Testis (tissue), 3 donors: ENCODE measurements around the gene PRKCA. TPM values are rescaled to one million over a fixed set of nuclear protein-coding genes. Genes with fewer than 3 reads are reported as not detected.

ENCODE experiments used
- DNase-seq: peaks from one replicate; pipeline ENCODE4 v3.0.0-alpha.2; 2019
- H3K27ac ChIP-seq, 2 donors: fragments of 200-600 bp; sonication (generic); one replicate each; pipeline ENCODE4 v1.5.1; 2019
- H3K27me3 ChIP-seq: fragments of 200-600 bp; sonication (generic); one replicate; pipeline ENCODE4 v1.5.1; 2019
- H3K36me3 ChIP-seq: fragments of 200-600 bp; sonication (generic); one replicate; pipeline ENCODE4 v1.5.1; 2017; ENCODE audit warnings: low read depth; ENCODE audit errors: missing control alignments
- H3K4me1 ChIP-seq: fragments of 200-600 bp; sonication (generic); one replicate; pipeline ENCODE4 v1.5.1; 2019
- H3K4me3 ChIP-seq, 2 donors: fragments of 200-600 bp; sonication (generic); one replicate each; pipeline ENCODE4 v1.5.1; 2017 to 2019
- H3K9me3 ChIP-seq: fragments of 200-600 bp; sonication (generic); one replicate; pipeline ENCODE4 v1.5.1; 2017
- POLR2A ChIP-seq: fragments of 450-650 bp; IDR thresholded peaks from one replicate; pipeline ENCODE4 v1.6.1; 2017; ENCODE audit warnings: antibody characterized with exemption, mild to moderate bottlenecking, moderate library complexity
- WGBS, 2 donors: methylation state at CpG; one replicate each; pipeline ENCODE4 v1.1.5; 2018; 5-methylcytosine and 5-hydroxymethylcytosine counted together
- intact Hi-C: fragments of 100-400 bp; cut with DNase I; formaldehyde crosslinking; loops from one replicate; pipeline ENCODE4 v1.15.1; 2023; ENCODE audit warnings: low total_unique reads
- polyA plus RNA-seq: library from polyadenylated mRNA; stranded (reverse); fragments of 350-450 nt; fragmentation: Illumina TruSeq; extraction: RNeasy Lipid Tissue Mini Kit (QIAGEN cat#74804); gene quantifications from one replicate; pipeline ENCODE4 v1.2.3, GENCODE V29; 2014; ENCODE audit warnings: low read depth, low replicate concordance; ENCODE audit not compliant: insufficient read depth
- total RNA-seq, 2 donors: library from RNA; depleted of rRNA; stranded (reverse); fragments of >200 nt; gene quantifications; one replicate each; pipeline ENCODE4 v1.2.3, GENCODE V29; 2016
- TF ChIP-seq, protein P1 (sequence below), 3 experiments: fragments of 450-650 bp in 2 of 3; fragments of 200-600 bp in 1 of 3; sonication (generic) in 1 of 3; IDR thresholded peaks; one replicate each; pipeline ENCODE4 v1.5.1; 2016 to 2019; ENCODE audit warnings: antibody characterized with exemption in 3 of 3, mild to moderate bottlenecking in 2 of 3, moderate library complexity in 1 of 3

PRKCA gene
- total and polyA plus RNA-seq, 3 donors from 2014 or later = 6.8 to 22.9 (median 15.4) TPM

DNA sequence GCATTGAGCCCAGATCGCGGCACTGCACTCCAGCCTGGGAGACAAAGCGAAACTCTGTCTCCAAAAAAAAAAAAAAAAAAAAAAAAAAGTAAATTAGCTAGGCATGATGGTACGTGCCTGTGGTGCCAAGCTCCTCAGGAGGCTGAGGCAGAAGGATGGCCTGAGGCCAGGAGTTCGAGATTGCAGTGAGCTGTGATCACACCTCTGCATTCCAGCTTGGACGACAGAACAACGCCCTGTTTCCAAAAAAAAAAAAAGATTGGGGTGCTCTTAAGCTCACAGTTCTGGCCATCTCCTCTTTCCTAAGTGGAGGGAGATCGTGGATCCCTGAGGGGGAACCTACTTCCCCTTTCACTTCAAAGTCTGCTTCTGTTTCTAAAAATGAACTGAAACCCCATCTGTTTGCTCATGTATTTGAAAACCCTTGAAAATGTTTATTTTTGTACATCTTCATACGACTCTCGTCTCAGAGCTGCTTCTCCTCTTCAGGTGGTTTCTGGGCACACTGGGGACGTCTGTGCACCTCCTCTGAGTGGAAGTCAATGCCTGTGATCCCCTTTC lies 138.8 kb downstream of the PRKCA start:
- H3K27ac ChIP-seq = no peak overlapping the region
- H3K9me3 ChIP-seq = no peaks in the 10 kb centered on the region
- H3K4me3 ChIP-seq = no peak overlapping the region
- 71 to 85% methylated on average over 11 of the region's 11 CpGs for WGBS, 2 donors
- no peaks in the 10 kb centered on the region for H3K27me3 ChIP-seq
- no peaks in the 10 kb centered on the region for H3K4me1 ChIP-seq
- no peak for DNase-seq
- no peaks in the 10 kb centered on the region for H3K36me3 ChIP-seq
- TF ChIP-seq POLR2A = no peak
- TF ChIP-seq, protein P1, sequence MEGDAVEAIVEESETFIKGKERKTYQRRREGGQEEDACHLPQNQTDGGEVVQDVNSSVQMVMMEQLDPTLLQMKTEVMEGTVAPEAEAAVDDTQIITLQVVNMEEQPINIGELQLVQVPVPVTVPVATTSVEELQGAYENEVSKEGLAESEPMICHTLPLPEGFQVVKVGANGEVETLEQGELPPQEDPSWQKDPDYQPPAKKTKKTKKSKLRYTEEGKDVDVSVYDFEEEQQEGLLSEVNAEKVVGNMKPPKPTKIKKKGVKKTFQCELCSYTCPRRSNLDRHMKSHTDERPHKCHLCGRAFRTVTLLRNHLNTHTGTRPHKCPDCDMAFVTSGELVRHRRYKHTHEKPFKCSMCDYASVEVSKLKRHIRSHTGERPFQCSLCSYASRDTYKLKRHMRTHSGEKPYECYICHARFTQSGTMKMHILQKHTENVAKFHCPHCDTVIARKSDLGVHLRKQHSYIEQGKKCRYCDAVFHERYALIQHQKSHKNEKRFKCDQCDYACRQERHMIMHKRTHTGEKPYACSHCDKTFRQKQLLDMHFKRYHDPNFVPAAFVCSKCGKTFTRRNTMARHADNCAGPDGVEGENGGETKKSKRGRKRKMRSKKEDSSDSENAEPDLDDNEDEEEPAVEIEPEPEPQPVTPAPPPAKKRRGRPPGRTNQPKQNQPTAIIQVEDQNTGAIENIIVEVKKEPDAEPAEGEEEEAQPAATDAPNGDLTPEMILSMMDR (IDR thresholded peaks at IDR 0.05) = no peak
- intact Hi-C loops = no loop called here

DNA sequence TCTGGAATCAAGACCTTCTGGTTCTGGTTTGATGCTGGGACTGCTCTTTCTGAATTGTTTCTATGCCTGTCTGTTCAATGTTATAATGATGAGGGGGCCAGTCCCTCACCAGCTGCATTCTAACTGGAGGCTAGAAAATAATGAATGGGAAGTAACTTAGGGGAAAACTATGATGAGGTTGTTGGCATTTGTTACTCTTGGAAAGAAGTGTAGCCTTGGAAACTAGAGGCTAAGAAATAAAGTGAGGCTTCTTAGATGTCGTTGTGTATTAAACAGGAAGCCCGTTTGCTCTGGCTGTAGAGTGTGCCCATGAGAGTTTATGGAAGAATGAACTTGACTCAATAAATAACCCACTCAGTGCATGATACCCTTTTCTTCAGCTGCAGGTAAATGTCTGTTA lies 140.8 kb downstream of the PRKCA start:
- intact Hi-C loops = no loop called here
- DNase-seq = no peak
- H3K4me3 ChIP-seq = no peak overlapping the region
- no peak overlapping the region for H3K27ac ChIP-seq
- WGBS, 2 donors = 73 to 75% methylated on average over 2 of the region's 2 CpGs
- H3K27me3 ChIP-seq = no peaks in the 10 kb centered on the region
- TF ChIP-seq, protein P1 (IDR thresholded peaks at IDR 0.05) = no peak
- TF ChIP-seq POLR2A = no peak
- H3K9me3 ChIP-seq = no peaks in the 10 kb centered on the region
- no peaks in the 10 kb centered on the region for H3K36me3 ChIP-seq
- no peaks in the 10 kb centered on the region for H3K4me1 ChIP-seq

DNA sequence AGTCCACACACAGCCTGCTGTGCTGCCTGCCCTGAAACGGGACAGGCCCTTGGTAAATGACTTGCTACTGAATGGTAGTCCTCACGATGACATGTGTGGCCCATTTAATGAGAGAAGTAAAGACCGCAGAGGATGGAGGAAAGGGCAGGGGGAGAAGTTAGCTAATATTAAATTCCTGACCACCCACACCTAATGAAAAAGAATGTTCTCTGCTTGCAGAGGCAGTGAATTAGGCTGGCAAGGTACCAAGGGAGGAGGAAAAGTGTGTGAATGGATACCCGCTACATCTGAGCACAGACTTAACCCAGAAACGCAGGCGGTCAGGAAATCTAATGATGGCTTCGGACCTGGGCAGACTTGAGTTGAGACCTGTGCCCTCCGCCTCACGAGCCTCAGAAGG lies 141.2 kb downstream of the PRKCA start:
- H3K4me1 ChIP-seq = no peaks in the 10 kb centered on the region
- no peak overlapping the region for H3K27ac ChIP-seq
- TF ChIP-seq, protein P1 (IDR thresholded peaks at IDR 0.05) = no peak
- TF ChIP-seq POLR2A = no peak
- no peak for DNase-seq
- H3K4me3 ChIP-seq = no peak overlapping the region
- H3K27me3 ChIP-seq = no peaks in the 10 kb centered on the region
- intact Hi-C loops = no loop called here
- H3K36me3 ChIP-seq = no peaks in the 10 kb centered on the region
- WGBS, 2 donors = 62 to 69% methylated on average over 9 of the region's 9 CpGs
- H3K9me3 ChIP-seq = no peaks in the 10 kb centered on the region

DNA sequence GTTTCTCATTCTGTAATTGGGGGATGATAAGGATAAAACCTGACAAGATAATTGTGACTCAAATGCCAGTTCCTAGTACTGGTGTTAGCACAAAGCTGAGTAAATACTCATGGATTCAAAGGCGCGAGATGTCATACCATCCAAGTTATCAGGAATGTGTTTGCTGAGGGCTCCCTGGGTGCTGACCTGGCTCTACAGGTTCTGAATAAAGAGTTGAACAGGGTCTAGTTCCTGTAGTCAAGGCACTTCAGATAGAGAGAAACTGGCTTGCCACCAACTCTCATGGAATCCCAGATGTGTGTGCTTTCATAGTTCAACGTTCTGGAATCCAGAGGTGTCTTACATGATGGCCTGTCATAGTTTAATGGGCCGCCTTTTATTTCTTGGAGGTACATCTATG lies 141.6 kb downstream of the PRKCA start:
- Histone ChIP-seq H3K27ac (no peak overlapping the region), H3K4me3 (no peak overlapping the region), H3K36me3 (no peaks in the 10 kb centered on the region), H3K4me1 (no peaks in the 10 kb centered on the region), H3K27me3 (no peaks in the 10 kb centered on the region), H3K9me3 (no peaks in the 10 kb centered on the region)
- intact Hi-C loops = no loop called here
- WGBS, 2 donors = 79 to 82% methylated on average over 4 of the region's 4 CpGs
- no peak for TF ChIP-seq POLR2A
- TF ChIP-seq, protein P1 (IDR thresholded peaks at IDR 0.05) = no peak
- DNase-seq = no peak

DNA sequence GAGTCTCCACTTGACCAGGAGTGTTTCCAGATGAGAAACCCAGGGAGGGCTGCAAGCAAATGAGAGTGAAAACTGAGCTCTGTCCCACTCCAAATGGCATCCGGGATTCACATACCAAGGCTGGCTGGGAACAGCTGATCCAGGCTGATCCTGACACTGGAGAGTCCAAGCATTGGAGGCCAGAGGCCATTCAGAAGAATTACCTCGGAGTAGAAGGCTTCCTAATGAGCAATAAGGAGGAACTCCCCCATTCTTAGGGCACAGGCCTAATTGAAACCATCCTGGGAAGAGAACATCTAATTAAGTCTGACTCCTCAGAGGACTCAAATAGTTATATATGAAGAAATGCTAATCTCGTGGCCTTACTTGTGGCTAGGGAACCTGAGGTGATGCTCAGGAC lies 142.8 kb downstream of the PRKCA start:
- no peaks in the 10 kb centered on the region for H3K36me3 ChIP-seq
- no peak overlapping the region for H3K4me3 ChIP-seq
- no peaks in the 10 kb centered on the region for H3K27me3 ChIP-seq
- no peaks in the 10 kb centered on the region for H3K9me3 ChIP-seq
- intact Hi-C loops = no loop called here
- no peak for DNase-seq
- 81 to 83% methylated on average over 3 of the region's 3 CpGs for WGBS, 2 donors
- TF ChIP-seq POLR2A = no peak
- TF ChIP-seq, protein P1 (IDR thresholded peaks at IDR 0.05) = no peak
- no peak overlapping the region for H3K27ac ChIP-seq
- no peaks in the 10 kb centered on the region for H3K4me1 ChIP-seq
